GM23338 (cell line): Measurements from ENCODE around the gene KLHL6. TPM values are rescaled to one million over a fixed set of nuclear protein-coding genes. Genes with fewer than 3 reads are reported as not detected.

ENCODE experiments used
- ATAC-seq: fragments of 200-7000 bp; cut with Tn5 transposase; 3 replicates; pipeline ENCODE4 v1.9.1; 2020
- DNase-seq: peaks from one replicate; pipeline ENCODE4 v3.0.0-alpha.2; 2015; ENCODE audit warnings: low spot score
- H2AFZ ChIP-seq: fragments of 200-600 bp; sonication (generic); 2 replicates; pipeline ENCODE4 v1.8.0; 2016; ENCODE audit warnings: antibody characterized with exemption, mild to moderate bottlenecking, moderate library complexity
- H3F3A ChIP-seq: fragments of 200-600 bp; sonication (generic); replicated peaks from 2 replicates; pipeline ENCODE4 v1.8.0; 2017; ENCODE audit warnings: antibody characterized with exemption, mixed run types, low read depth
- H3K27ac ChIP-seq: fragments of 200-600 bp; sonication (generic); 2 replicates; pipeline ENCODE4 v1.6.1; 2016; ENCODE audit warnings: low read depth
- H3K27me3 ChIP-seq: fragments of 200-600 bp; sonication (generic); 2 replicates; pipeline ENCODE4 v1.8.0; 2016; ENCODE audit warnings: mild to moderate bottlenecking, mixed run types, moderate library complexity; ENCODE audit not compliant: insufficient read depth
- H3K36me3 ChIP-seq: fragments of 200-600 bp; sonication (generic); 2 replicates; pipeline ENCODE4 v1.8.0; 2016; ENCODE audit warnings: mild to moderate bottlenecking; ENCODE audit not compliant: insufficient read depth
- H3K4me1 ChIP-seq: fragments of 200-600 bp; sonication (generic); 2 replicates; pipeline ENCODE4 v1.8.0; 2016; ENCODE audit warnings: mild to moderate bottlenecking, moderate library complexity; ENCODE audit not compliant: insufficient read depth
- H3K4me2 ChIP-seq: fragments of 200-600 bp; sonication (generic); 2 replicates; pipeline ENCODE4 v1.7.1; 2017; ENCODE audit warnings: mixed run types
- H3K4me3 ChIP-seq: fragments of 200-600 bp; sonication (generic); 2 replicates; pipeline ENCODE4 v1.6.1; 2016; ENCODE audit warnings: mixed run types
- H3K79me2 ChIP-seq: fragments of 200-600 bp; sonication (generic); replicated peaks from 2 replicates; pipeline ENCODE4 v1.8.0; 2017; ENCODE audit warnings: mild to moderate bottlenecking; ENCODE audit not compliant: insufficient read depth
- H3K9me2 ChIP-seq: fragments of 200-600 bp; sonication (generic); 2 replicates; pipeline ENCODE4 v1.8.0; 2017; ENCODE audit not compliant: insufficient read depth
- H4K20me1 ChIP-seq: fragments of 200-600 bp; sonication (generic); replicated peaks from 2 replicates; pipeline ENCODE4 v1.8.0; 2017; ENCODE audit warnings: mild to moderate bottlenecking; ENCODE audit not compliant: insufficient read depth
- H3K27ac Mint-ChIP-seq: 2 replicates; pipeline ENCODE4 v1.8.0; 2020; ENCODE audit warnings: inconsistent platforms, mild to moderate bottlenecking, moderate library complexity, mixed read lengths
- H3K27me3 Mint-ChIP-seq: 3 replicates; pipeline ENCODE4 v1.8.0; 2022; ENCODE audit warnings: low read depth, mild to moderate bottlenecking, moderate library complexity, mixed read lengths, inconsistent platforms; ENCODE audit not compliant: insufficient read depth, poor library complexity
- H3K36me3 Mint-ChIP-seq: 3 replicates; pipeline ENCODE4 v1.8.0; 2021; ENCODE audit warnings: low read depth, mild to moderate bottlenecking, inconsistent platforms, moderate library complexity, mixed read lengths
- H3K4me1 Mint-ChIP-seq: 3 replicates; pipeline ENCODE4 v1.8.0; 2020; ENCODE audit warnings: mild to moderate bottlenecking, inconsistent platforms, mixed read lengths
- H3K4me3 Mint-ChIP-seq: 3 replicates; pipeline ENCODE4 v1.8.0; 2021; ENCODE audit warnings: moderate library complexity, mild to moderate bottlenecking, inconsistent platforms, mixed read lengths
- H3K9me3 Mint-ChIP-seq: 3 replicates; pipeline ENCODE4 v1.8.0; 2020; ENCODE audit warnings: moderate library complexity, mild to moderate bottlenecking, inconsistent platforms, mixed read lengths
- CREB1 ChIP-seq: fragments of 250-450 bp; sonication (Bioruptor Pico); IDR thresholded peaks from 2 replicates; pipeline ENCODE4 v1.5.0; 2020; ENCODE audit warnings: low read depth, mild to moderate bottlenecking, moderate library complexity
- CTCF ChIP-seq, 2 experiments: fragments of 200-600 bp in 1 of 2; sonication (generic) in 1 of 2; conservative IDR thresholded peaks; 2 replicates each; pipeline versions ENCODE4 v1.5.1 to v1.6.1; 2016 to 2017; ENCODE audit warnings: antibody characterized with exemption in 2 of 2, low read depth in 2 of 2, mild to moderate bottlenecking in 2 of 2, moderate library complexity in 1 of 2
- ETS1 ChIP-seq: IDR thresholded peaks from 2 replicates; pipeline ENCODE4 v1.6.1; 2016; ENCODE audit warnings: antibody characterized with exemption
- EZH2 ChIP-seq: fragments of 200-600 bp; sonication (generic); IDR thresholded peaks from one replicate; pipeline ENCODE4 v1.8.0; 2017; ENCODE audit warnings: antibody characterized with exemption, mild to moderate bottlenecking, low read depth; ENCODE audit not compliant: unreplicated experiment
- EZH2phosphoT487 ChIP-seq: fragments of 200-600 bp; sonication (generic); IDR thresholded peaks from one replicate; pipeline ENCODE4 v1.8.1; 2018; ENCODE audit warnings: antibody characterized with exemption; ENCODE audit not compliant: unreplicated experiment
- JUNB ChIP-seq: IDR thresholded peaks from one replicate; pipeline ENCODE4 v1.6.1; 2016; ENCODE audit warnings: antibody characterized with exemption; ENCODE audit not compliant: unreplicated experiment
- NANOG ChIP-seq: IDR thresholded peaks from 2 replicates; pipeline ENCODE4 v1.6.1; 2016; ENCODE audit warnings: antibody characterized with exemption, borderline replicate concordance
- POLR2AphosphoS5 ChIP-seq: IDR thresholded peaks from 2 replicates; pipeline ENCODE4 v1.6.1; 2016; ENCODE audit warnings: antibody characterized with exemption, low read depth
- REST ChIP-seq: IDR thresholded peaks from one replicate; pipeline ENCODE4 v1.6.1; 2018; ENCODE audit warnings: antibody characterized with exemption; ENCODE audit not compliant: unreplicated experiment
- STAT1 ChIP-seq: IDR thresholded peaks from one replicate; pipeline ENCODE4 v1.6.1; 2016; ENCODE audit warnings: antibody characterized with exemption; ENCODE audit not compliant: unreplicated experiment
- ZNF114 ChIP-seq: fragments of 250-450 bp; sonication (Bioruptor Pico); IDR thresholded peaks from 2 replicates; pipeline ENCODE4 v1.5.0; 2020; ENCODE audit warnings: mild to moderate bottlenecking, moderate library complexity
- ZNF331 ChIP-seq: fragments of 250-450 bp; sonication (Bioruptor Pico); IDR thresholded peaks from 2 replicates; pipeline ENCODE4 v1.5.0; 2020; ENCODE audit warnings: low read depth, mild to moderate bottlenecking, moderate library complexity
- ZNF462 ChIP-seq: fragments of 250-450 bp; sonication (Bioruptor Pico); IDR thresholded peaks from 2 replicates; pipeline ENCODE4 v1.5.0; 2020; ENCODE audit warnings: mild to moderate bottlenecking, moderate library complexity
- polyA plus RNA-seq: library from polyadenylated mRNA; unstranded; fragments of >200 nt; fragmentation: Nextera tagmentation; extraction: Ambion mirVana; gene quantifications from 2 replicates; pipeline ENCODE4 v1.2.1, GENCODE V29; 2016
- total RNA-seq: library from RNA; depleted of rRNA; stranded (reverse); fragments of >200 nt; shearing (Covaris generic); gene quantifications from 2 replicates; pipeline ENCODE4 v1.2.3, GENCODE V29; 2014

The KLHL6 gene
- total and polyA plus RNA-seq, 2 experiments from 2014 or later, result not detected

- Mint-ChIP-seq H3K36me3 (no peaks in the 10 kb centered on the region), H3K9me3 (no peaks in the 10 kb centered on the region), H3K4me3 (no peak overlapping the region), H3K27ac (no peak overlapping the region), H3K4me1 (peaks cover 43% of the 10 kb centered on the region), H3K27me3 (peaks cover 4% of the 10 kb centered on the region)
- peak overlapping the region; percentile 61 for H2AFZ ChIP-seq
- H3K4me2 ChIP-seq, result no peak overlapping the region
- no peak overlapping the region for H3K4me3 ChIP-seq
- H3K27ac ChIP-seq, result no peak overlapping the region
- TF ChIP-seq ZNF462 (CRISPR knock-in tag), result no peak
- no peak for TF ChIP-seq CTCF (conservative IDR thresholded peaks at IDR 0.05; ENCODE audit: low read depth in 2 of 2)
- no peak for TF ChIP-seq JUNB
- TF ChIP-seq NANOG, result no peak
- no peak for TF ChIP-seq POLR2AphosphoS5
- TF ChIP-seq ZNF331, result no peak
- no peak for TF ChIP-seq CREB1 (CRISPR knock-in tag)
- TF ChIP-seq ETS1, result no peak
- TF ChIP-seq ZNF114 (CRISPR knock-in tag), result no peak
- TF ChIP-seq STAT1, result no peak
- TF ChIP-seq REST, result no peak
- TF ChIP-seq EZH2, result no peak
- TF ChIP-seq EZH2phosphoT487, result no peak
- H4K20me1 ChIP-seq, result no peaks in the 10 kb centered on the region
- ATAC-seq (no peak), DNase-seq (no peak)
- no peaks in the 10 kb centered on the region for H3K79me2 ChIP-seq
- H3K27me3 ChIP-seq, result no peaks in the 10 kb centered on the region
- no peaks in the 10 kb centered on the region for H3F3A ChIP-seq
- peaks cover 29% of the 10 kb centered on the region for H3K4me1 ChIP-seq
- H3K9me2 ChIP-seq, result peaks cover 3% of the 10 kb centered on the region; the same call in 1 of the 2 replicates
- H3K36me3 ChIP-seq, result no peaks in the 10 kb centered on the region
These were observed 69.9 kb downstream of the KLHL6 start for GRCh38 chr3:183485585-183485984.
